CD4-positive, alpha-beta T cell treated with Interleukin-6 for 4 hours (primary cell): ENCODE measurements around the gene NOL9.

Experiments used
- DNase-seq: peaks from one replicate; pipeline ENCODE4 v3.0.0-alpha.2; 2020; ENCODE audit warnings: mixed read lengths

The NOL9 gene

DNA sequence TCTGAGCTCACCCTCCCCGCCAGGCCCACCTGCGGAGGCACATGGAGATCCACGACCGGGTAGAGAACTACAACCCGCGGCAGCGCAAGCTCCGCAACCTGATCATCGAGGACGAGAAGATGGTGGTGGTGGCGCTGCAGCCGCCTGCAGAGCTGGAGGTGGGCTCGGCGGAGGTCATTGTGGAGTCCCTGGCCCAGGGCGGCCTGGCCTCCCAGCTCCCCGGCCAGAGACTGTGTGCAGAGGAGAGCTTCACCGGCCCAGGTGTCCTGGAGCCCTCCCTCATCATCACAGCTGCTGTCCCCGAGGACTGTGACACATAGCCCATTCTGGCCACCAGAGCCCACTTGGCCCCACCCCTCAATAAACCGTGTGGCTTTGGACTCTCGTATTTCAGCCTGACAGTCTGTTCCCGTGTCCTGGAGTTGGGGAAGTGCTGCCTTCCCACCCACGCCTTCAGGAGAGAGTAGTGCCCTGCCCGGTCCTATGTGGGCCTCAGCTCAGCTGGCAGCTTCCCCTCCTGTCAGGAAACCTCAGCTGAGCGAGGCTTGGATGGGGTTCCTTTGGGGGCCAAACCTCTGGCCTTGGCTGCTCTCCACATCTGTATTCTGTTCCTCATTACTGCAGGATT, 34.7 kb upstream of the NOL9 start:
- DNase-seq: no peak

DNA sequence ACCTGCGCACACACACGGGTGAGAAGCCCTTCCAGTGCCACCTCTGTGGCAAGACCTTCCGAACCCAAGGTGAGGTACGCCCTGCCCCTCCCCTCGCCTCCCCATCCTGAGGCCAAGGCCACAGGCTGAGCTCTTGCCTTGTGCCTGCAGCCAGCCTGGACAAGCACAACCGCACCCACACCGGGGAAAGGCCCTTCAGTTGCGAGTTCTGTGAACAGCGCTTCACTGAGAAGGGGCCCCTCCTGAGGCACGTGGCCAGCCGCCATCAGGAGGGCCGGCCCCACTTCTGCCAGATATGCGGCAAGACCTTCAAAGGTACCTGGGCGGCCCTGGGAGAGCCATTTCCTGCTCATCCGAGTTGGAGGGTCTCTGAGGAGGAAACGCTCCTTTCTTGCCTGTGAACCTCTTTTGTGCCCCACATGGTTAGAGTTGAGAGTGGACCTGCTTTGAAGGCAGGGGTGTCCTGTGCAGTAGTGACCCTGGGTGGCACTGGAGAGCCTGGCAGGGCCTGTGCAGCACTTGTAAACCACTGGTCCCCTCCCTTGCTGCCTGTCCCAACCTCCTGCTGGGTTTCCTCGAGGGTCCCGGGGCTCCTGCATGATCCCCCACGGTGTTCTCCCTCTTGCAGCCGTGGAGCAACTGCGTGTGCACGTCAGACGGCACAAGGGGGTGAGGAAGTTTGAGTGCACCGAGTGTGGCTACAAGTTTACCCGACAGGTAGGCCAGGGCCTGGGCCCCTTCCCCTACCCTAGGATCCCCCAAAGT, 34.0 kb upstream of the NOL9 start:
- no peak for DNase-seq

DNA sequence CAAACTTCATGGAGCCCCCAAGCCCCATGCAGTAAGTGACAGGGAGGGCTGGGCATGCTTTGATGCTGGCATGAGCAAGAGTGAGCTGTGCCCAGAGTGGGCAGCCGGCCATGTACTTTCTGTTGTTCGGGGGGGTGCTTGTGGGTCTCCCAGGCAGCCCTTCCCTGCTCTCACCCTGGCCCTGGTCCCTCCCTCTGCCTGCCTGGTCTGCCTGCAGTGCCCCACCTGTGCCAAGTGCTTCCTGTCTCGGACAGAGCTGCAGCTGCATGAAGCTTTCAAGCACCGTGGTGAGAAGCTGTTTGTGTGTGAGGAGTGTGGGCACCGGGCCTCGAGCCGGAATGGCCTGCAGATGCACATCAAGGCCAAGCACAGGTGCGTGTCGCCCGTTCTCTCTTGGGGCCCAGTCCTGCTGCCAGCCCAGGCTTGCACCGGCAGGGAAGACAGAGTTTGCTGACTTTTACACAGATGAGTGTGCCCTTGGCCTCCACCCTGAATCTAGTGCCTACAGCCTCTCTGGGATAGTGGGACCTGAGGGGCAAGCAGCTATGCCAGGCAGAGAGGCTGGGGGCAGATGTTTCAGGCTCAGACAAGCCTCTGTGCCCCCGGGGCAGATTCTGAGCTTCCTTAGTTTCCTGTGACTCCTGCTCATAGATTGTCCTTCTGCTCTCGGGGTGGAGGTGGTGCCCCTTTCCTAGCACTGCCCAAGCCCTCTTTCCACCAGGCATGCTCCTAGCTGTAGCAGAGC, 33.1 kb upstream of the NOL9 start:
- DNase-seq: no peak

DNA sequence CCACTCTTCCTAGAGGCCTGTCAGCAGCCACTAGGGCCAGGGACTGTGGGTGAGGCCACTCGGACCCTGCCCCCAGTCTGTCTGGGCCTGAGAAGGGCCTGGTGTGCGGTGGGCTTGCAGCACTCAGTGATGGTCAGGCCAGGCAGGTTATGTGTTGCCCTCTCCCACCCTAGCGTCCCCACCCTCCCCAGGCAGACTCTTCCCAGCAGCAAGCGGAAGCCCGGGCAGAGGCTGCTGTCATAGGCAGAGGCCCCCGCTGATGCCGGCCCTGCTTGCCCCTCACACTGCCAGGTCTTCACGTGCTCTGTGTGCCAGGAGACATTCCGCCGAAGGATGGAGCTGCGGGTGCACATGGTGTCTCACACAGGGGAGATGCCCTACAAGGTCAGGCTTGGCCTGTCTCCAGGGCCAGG, 32.1 kb upstream of the NOL9 start:
- no peak for DNase-seq

DNA sequence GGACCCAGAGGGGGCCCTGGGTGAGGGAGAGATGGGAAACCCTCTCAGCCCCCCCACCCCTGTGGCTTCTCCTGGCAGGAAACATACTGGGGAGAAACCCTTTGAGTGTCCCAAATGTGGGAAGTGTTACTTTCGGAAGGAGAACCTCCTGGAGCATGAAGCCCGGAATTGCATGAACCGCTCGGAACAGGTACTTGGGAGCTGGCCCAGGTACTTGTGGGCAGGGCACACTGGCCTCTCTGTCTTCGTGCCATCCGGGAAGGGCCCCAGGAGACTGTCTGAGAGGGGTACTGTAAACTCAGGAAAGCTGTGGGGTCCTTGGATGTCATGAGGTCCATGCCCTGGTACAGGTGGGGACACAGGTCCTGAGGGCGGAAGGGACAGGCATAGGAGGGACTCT, 31.5 kb upstream of the NOL9 start:
- no peak for DNase-seq

DNA sequence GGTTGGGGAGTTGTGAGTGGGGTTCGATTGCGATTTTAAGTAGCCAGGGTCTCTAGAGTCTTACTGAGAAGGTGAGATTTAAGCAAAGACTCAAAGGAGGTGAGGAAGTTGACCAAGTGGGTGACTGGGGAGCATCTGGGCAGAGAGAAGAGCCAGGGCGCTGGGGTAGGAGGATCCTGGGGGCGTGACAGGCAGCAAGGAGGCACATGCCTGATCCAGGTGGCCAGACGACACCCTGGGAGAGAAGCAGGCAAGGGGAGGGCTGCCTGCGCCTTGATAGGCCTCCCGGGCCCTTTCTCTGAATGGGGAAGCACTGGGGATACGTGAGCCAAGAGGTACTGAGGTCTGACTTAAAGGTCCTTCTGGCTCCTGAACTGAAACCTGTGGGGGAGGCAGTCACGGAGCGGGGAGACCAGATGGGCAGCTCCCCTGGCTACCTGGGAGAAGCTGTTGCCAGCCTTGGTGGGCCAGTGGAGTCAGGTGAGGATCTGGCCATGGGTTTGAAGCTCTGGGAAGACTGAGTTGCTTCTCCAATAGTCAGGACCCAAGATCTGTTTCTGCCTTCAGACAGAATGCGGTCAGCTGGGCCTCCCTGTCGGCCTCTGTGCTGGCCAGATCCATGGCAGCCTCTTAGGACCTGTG, 30.9 kb upstream of the NOL9 start:
- DNase-seq: no peak

DNA sequence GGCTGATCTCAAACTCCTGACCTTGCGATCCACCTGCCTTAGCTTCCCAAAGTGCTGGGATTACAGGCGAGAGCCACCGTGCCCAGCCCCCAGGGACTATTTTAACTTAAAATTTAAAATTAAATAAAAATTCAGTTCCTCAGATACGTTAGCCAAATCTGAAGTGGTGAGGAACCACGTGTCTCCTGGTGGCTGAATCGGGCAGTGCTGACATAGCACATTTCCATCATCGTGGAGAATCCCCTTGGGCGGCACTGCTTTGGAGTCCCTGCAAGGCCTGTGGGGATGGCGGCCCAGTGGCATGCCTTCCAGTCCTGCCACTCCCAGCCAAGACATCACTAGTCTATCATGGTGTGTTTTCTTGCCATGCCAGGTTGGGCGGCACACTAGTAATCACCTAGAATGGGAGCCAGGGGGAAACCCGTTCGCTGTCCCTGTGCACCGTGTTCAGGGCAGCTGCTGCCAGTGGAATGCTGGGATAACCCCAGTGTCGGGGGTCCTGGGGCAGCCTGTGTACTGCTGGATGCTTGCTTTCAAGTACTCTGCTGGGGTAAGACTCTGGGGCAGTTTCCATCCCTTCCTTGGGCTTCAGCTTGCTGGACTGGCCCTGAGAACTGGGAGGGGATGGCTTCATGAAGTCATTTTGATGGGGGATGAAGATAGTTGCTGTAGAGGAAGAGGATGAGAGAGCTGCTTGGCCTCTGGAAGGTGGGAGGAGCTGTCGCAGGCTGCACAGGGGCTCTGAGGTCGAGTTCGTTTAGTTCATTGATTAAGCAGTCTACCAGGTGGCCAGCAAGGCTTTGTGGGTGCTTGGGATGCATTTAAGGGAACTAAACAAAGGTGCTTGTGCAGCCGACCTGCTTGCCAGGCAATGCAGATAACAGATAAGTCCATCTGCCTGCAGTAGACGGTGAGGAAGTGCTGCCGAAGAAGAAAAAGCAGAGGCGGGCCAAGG, 30.1 kb upstream of the NOL9 start:
- DNase-seq: no peak

DNA sequence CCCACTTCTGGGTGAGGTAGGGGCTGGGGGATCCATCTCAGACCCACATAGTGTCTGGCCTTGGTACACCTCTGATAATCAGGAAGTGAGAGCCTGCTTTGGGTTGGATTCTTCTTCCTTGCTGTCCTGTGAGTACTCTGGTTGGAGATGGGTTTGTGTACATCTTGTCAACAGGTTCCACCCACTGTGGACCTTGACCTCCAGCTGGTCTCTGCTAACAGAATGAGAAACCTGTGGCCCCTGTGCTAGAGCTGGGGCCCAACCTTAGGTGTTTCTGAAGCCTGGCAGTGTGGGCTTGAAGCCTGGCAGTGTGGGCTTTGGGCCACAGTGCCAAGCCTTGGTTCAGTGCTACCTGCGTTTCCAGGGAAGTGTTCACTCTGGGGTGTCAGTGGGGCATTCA, 28.1 kb upstream of the NOL9 start:
- DNase-seq: no peak

DNA sequence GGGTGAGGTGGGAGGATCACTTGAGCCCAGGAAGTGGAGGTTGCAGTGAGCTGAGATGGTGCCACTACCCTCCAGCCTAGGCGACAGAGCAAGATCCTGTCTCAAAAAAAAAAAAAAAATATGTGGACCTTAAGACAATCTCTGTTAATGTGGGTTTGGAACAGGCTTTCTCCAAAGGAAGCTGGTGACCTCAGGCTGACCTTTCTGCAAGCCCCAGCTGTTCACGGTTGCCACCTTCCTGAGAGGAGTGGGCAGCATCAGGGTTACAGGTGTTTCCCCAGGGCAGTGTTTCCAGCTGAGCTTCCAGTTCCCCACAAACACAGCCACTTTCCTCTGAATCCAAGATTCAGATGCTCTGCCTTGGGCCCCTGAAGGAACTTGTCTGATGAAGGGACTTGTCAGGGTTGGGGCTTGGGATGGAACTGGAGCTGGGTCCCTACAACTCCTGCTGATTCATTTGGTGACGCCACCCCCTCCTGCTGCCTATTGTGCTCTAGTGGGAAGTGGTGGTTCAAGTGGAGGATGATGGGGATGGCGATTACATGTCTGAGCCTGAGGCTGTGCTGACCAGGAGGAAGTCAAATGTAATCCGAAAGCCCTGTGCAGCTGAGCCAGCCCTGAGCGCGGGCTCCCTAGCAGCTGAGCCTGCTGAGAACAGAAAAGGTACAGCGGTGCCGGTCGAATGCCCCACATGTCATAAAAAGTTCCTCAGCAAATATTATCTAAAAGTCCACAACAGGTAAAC, 27.4 kb upstream of the NOL9 start:
- DNase-seq: no peak

DNA sequence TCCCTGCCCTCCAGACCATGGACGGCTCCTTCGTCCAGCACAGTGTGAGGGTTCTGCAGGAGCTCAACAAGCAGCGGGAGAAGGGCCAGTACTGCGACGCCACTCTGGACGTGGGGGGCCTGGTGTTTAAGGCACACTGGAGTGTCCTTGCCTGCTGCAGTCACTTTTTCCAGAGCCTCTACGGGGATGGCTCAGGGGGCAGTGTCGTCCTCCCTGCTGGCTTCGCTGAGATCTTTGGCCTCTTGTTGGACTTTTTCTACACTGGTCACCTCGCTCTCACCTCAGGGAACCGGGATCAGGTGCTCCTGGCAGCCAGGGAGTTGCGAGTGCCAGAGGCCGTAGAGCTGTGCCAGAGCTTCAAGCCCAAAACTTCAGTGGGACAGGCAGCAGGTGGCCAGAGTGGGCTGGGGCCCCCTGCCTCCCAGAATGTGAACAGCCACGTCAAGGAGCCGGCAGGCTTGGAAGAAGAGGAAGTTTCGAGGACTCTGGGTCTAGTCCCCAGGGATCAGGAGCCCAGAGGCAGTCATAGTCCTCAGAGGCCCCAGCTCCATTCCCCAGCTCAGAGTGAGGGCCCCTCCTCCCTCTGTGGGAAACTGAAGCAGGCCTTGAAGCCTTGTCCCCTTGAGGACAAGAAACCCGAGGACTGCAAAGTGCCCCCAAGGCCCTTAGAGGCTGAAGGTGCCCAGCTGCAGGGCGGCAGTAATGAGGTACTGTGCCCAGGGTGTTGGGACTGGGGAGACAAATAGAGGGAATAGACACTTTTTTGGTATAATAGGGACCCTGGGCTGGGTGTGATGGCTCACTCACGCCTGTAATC, 26.5 kb upstream of the NOL9 start:
- no peak for DNase-seq

DNA sequence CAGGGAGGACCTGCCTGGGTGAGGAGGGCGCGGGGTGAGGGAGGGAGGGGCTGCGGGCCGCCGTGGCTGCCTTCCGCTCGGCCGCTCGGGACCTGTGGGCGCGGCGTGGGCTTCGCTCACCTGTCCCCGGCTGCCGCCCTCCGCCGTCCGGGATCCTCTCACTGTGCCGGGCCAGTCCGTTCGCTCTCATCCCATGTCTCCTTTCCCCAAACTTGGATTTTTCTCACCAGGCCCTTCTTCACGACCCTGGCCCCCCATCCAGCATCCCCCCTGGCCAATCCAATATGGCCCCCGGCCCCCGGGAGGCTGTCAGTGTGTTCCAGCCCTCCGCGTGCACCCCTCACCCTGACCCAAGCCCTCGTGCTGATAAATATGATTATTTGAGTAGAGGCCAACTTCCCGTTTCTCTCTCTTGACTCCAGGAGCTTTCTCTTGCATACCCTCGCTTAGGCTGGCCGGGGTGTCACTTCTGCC, 25.8 kb upstream of the NOL9 start:
- DNase-seq: no peak

DNA sequence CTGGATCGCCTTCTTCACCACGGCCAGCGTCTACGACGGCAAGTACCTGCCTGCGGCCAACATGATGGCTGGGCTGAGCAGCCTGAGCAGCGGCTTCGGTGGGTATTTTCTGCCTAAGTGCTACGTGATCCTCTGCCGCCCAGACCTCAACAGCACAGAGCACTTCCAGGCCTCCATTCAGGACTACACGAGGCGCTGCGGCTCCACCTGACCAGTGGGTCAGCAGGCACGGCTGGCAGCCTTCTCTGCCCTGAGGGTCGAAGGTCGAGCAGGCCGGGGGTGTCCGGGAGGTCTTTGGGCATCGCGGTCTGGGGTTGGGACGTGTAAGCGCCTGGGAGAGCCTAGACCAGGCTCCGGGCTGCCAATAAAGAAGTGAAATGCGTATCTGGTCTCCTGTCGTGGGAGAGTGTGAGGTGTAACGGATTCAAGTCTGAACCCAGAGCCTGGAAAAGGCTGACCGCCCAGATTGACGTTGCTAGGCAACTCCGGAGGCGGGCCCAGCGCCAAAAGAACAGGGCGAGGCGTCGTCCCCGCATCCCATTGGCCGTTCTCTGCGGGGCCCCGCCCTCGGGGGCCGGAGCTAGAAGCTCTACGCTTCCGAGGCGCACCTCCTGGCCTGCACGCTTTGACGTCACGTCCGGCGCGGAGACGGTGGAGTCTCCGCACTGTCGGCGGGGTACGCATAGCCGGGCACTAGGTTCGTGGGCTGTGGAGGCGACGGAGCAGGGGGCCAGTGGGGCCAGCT, 25.2 kb upstream of the NOL9 start, which contains the start of gene ZBTB48:
Gene ZBTB48, plus strand, starts transcription at position 621 of the 745 bp plus-strand sequence. CDS start 616 bp downstream, outside the sequence.
- peak; percentile 99 for DNase-seq

DNA sequence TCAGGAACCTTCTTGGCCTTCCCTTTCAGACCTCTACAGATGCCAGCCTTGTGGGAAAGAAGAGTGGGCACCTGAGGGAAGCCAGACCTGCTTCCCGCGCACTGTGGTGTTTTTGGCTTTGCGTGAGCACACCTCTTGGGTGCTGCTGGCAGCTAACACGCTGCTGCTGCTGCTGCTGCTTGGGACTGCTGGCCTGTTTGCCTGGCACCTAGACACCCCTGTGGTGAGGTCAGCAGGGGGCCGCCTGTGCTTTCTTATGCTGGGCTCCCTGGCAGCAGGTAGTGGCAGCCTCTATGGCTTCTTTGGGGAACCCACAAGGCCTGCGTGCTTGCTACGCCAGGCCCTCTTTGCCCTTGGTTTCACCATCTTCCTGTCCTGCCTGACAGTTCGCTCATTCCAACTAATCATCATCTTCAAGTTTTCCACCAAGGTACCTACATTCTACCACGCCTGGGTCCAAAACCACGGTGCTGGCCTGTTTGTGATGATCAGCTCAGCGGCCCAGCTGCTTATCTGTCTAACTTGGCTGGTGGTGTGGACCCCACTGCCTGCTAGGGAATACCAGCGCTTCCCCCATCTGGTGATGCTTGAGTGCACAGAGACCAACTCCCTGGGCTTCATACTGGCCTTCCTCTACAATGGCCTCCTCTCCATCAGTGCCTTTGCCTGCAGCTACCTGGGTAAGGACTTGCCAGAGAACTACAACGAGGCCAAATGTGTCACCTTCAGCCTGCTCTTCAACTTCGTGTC, 24.5 kb upstream of the NOL9 start:
- DNase-seq: no peak

DNA sequence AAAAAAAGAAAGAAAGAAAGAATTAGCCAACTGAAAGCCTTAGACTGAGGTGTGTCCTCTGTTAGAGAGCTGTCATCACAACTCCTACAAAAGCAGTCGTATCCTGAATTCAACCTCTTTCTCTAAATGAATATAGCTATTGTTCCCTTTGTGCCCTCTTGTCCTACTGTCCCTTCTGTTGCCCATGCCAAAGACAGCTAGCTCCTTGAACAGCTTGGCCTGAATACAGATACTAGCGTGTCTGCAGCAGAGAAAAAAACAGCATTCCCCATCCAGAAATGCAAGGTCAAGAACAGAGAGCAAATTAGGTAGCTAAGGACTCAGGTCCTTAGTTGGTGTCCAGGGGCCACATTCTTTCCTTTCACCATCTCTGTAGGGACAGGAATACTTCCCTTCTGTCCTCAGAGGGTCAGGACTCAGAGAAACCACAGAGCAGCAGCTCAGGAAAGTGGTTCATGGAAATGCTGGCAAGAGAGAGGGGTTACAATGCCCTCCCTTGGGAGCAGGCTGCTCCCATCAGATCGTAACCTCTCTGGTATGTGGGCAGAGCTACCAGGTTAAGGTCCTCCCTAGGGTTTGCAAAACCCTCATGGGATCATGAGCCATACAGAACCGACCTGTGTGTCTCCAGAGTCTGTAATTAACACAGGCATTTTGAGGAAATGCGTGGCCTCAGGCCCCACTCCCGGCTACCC, 23.7 kb upstream of the NOL9 start:
- no peak for DNase-seq

DNA sequence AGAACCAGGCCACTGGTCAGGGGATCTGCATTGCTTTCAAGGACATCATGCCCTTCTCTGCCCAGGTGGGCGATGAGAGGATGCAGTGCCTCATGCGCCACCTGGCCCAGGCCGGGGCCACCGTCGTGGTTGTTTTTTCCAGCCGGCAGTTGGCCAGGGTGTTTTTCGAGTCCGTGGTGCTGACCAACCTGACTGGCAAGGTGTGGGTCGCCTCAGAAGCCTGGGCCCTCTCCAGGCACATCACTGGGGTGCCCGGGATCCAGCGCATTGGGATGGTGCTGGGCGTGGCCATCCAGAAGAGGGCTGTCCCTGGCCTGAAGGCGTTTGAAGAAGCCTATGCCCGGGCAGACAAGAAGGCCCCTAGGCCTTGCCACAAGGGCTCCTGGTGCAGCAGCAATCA, 20.5 kb upstream of the NOL9 start:
- no peak for DNase-seq

DNA sequence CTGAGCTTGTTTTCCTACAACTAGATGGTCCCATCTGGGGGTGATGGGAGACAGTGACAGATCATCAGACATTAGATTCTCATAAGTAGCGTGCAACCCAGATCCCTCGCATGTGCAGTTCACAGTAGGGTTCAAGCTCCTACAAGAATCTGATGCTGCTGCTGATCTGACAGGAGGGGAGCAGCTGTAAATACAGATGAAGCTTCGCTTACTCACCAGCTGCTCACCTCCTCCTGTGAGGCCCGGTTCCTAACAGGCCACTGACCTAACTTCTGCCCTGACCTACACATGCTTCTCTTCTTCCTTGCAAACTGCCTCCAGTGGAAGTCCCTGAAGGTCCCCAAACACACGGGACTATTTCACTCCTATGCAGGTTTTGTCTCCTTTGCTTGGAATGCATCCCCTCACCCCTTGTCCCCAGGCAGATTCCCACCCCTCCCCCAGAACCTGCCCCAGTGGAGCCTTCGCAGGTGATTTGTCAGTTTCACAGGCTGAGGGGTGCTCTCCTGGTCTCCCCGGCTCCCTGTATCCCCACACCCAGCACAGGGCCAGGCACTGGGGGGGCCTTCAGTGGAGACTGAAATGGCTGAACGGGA, 19.8 kb upstream of the NOL9 start:
- no peak for DNase-seq

DNA sequence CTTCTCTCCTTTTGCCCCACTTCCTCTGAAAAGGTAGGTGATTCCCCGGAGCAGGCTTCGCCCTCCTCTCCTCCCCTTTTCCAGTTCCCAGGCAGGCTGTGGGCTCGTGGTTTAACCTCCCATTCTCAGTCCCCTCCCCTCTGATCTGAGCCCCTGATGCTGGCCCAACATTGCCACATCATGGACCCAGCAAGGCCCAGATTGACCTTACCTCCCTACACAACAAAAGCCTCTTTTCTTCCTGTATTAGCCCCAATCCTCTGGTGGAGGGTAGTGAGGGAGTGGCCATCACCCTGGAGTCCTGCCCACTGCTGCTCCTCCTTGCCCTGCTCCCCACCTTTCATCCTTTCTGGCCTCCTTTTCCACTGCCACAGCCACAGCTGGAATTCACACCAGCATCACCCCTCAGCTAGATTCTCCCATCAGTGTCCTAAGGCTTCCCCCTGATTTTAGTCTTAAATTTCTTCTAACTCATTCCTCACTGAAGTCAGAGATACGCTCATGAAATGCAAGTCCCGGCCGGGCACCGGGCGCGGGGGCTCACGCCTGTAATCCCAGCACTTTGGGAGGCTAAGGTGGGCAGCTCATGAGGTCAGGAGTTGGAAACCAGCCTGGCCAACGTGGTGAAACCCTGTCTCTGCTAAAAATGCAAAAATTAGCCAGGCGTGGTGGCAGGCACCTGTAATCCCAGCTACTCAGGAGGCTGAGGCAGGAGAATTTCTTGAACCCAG, 18.5 kb upstream of the NOL9 start:
- no peak for DNase-seq
